RWPE1 (cell line): ENCODE measurements around the gene C3orf20.

Experiments used
- CTCF ChIA-PET: fragments of 350-600 bp; sonication (Branson Sonifier 250); formaldehyde crosslinking; extraction: SDS; loops from one replicate; lab custom pipeline; 2021; lab: Yijun Ruan, JAX
- POLR2A ChIA-PET: fragments of 400-600 bp; formaldehyde crosslinking; extraction: SDS; loops from one replicate; lab custom pipeline; 2020; ENCODE audit warnings: antibody characterized with exemption; ENCODE audit not compliant: low non-redundant PET; lab: Yijun Ruan, JAX
- DNase-seq: peaks from one replicate; pipeline ENCODE4 v3.0.0; 2012; ENCODE audit warnings: low spot score
- H3K27ac ChIP-seq: fragments of 450-650 bp; 2 replicates; pipeline ENCODE4 v1.5.1; 2017
- TF ChIP-seq, protein P1 (sequence below): fragments of 450-650 bp; conservative IDR thresholded peaks from 2 replicates; pipeline ENCODE4 v1.5.1; 2017; ENCODE audit warnings: low read depth, mild to moderate bottlenecking

The C3orf20 gene

DNA sequence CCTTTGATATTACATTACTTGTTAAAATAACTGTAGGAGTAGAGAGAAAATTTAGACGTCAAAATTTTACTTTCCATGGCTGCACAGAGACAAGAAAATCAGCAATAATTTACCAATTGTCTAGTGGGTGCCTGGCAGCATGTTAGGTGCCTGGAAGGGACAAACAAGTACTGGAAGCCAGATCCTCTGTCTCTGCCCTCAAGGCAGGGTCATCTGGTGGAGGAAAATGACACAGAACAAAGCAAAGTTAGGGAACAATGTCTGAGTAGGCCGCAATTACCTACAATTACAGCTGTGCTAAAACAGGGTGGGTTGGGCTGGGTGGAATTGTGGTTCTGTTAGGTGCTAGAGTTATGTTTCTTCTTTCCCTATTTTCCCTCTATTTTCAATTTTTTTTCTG is 16.0 kb upstream of the C3orf20 start:
- POLR2A ChIA-PET = no interaction called here
- no peak overlapping the region for H3K27ac ChIP-seq
- DNase-seq = no peak
- CTCF ChIA-PET = no interaction called here
- TF ChIP-seq, protein P1, sequence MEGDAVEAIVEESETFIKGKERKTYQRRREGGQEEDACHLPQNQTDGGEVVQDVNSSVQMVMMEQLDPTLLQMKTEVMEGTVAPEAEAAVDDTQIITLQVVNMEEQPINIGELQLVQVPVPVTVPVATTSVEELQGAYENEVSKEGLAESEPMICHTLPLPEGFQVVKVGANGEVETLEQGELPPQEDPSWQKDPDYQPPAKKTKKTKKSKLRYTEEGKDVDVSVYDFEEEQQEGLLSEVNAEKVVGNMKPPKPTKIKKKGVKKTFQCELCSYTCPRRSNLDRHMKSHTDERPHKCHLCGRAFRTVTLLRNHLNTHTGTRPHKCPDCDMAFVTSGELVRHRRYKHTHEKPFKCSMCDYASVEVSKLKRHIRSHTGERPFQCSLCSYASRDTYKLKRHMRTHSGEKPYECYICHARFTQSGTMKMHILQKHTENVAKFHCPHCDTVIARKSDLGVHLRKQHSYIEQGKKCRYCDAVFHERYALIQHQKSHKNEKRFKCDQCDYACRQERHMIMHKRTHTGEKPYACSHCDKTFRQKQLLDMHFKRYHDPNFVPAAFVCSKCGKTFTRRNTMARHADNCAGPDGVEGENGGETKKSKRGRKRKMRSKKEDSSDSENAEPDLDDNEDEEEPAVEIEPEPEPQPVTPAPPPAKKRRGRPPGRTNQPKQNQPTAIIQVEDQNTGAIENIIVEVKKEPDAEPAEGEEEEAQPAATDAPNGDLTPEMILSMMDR = no peak

DNA sequence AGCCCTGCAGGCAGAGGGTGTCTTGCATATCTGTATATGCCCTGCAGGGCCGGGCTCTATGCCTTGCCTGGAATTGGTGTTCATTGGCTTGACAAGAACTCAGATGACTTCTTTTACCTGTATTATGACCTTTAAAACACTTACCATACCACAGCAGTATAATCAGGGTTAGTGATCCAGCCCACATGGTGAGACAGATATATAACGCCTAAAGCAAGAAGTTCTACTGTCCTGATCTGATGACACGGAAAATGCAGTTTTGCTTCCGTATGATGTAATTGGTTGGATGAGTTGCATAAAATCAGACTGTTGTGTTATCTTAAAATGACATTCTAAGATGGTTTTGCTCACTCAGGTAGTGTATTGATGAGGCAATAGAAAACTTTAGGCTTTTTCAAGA is 14.0 kb upstream of the C3orf20 start:
- TF ChIP-seq, protein P1 = no peak
- CTCF ChIA-PET = no interaction called here
- POLR2A ChIA-PET = no interaction called here

DNA sequence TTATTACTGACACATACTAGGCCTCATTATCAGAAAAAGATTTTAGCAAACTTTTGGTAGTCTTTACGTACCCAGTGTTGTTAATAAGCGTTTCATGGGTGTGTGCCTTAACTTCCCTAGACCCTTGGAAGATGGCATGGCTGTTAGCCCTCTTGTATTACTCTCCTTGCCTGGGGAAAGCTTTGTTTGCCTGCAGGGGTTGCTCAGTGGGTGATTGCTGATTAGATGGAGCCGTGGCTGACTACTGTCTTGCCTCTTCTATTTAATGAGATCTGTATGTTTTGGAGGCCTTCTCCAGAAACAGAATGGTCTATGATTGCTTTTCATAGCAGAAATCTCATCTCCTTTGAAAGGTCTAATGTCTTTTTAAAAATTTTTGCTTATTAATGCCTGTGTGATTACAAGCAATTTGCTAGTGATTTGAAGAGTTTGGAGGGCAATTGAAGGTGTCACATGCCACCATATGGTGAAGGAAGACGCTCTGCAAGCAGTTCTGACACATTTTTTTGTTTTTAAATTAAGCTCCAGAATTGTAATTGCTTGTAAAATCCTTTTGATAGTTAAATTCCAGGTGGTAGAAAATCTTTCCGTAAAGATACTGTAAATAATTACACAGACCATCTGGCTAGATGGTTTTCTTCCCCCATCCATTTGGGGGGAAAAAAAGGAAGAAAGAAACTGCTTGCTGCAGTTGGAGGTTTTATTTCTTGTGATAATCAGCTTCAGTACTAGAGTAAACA is 11.4 kb upstream of the C3orf20 start:
- POLR2A ChIA-PET = no interaction called here
- DNase-seq = no peak
- no peak overlapping the region for H3K27ac ChIP-seq
- TF ChIP-seq, protein P1 = no peak
- CTCF ChIA-PET = no interaction called here

More for the DNA sequence above, 14.0 kb upstream of the C3orf20 start:
- no peak overlapping the region for H3K27ac ChIP-seq
- no peak for DNase-seq

DNA sequence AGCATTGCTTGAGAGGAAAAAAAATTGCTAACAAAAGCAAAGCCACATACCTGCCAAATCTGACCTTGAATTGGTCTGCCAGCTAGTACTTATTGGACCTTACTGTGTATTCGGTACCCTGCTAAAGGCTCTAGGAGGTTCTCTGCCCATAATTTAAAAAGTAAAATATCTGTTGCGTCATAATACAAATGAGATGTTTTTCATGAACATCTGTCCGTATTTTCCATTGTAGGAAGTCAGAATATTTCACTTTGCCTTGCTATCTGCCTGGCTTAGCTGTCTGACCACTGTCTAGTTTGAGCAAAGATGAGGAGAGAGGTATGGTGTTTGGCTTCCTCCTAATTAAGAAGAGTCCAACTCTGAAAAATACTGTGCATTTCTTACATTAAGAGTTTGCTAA is 10.8 kb upstream of the C3orf20 start:
- CTCF ChIA-PET = no interaction called here
- TF ChIP-seq, protein P1 = no peak
- DNase-seq = no peak
- H3K27ac ChIP-seq = no peak overlapping the region
- POLR2A ChIA-PET = no interaction called here

DNA sequence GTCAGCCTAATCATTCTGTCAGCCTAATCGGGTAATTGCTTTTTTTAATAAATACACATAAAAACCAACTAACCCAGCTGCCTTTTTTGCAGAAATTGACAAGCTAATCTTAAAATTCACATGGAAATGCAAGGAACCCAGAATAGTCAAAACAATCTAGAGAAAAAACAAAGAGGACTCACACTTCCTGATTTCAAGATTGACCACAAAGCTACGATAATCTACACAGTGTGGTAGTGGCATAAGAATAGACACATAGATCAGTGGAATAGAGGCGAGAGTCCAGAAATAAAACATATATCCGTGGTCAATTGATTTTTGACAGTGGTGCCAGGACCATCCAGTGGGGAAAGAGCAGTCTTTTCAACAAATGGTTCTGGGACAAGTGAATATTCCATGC is 2.4 kb upstream of the C3orf20 start:
- TF ChIP-seq, protein P1 = no peak

DNA sequence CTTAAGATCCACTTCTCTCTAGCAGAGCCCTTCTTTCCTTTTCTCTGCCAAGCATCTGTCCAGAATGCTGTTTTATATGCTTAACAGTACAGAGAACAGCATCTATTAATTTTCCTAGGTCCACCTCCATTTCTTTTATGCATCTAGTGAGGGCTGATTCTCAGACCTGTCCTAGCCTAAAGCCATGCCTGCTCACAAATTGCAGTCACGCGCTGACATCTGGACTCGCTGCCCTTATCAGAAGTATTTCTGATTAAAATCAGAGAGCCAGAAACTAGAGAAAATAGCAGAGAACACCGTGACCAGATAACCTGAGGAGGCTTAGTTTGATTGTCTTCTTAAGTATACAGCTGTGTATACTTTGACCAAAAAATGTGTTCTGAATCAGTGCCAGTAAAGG is 1.9 kb downstream of the C3orf20 start:
- ChIA-PET CTCF (no interaction called here), POLR2A (no interaction called here)
- no peak for DNase-seq
- H3K27ac ChIP-seq = no peak overlapping the region
- TF ChIP-seq, protein P1 = no peak

More for the DNA sequence above, 2.4 kb upstream of the C3orf20 start:
- CTCF ChIA-PET = interaction anchor here (1.1 kb wide), 1 partner anchor 248 kb away, joined by 6 read pairs; no protein-coding TSS in a partner anchor
- POLR2A ChIA-PET = no interaction called here
- no peak for DNase-seq
- no peak overlapping the region for H3K27ac ChIP-seq
